SK-N-SH (cell line): ENCODE data around the gene QSER1. TPM values are rescaled to one million over a fixed set of nuclear protein-coding genes. Genes with fewer than 3 reads are reported as not detected.

Experiments
- CTCF ChIA-PET: fragments of 300-600, 350-600 bp; formaldehyde crosslinking; extraction: SDS; loops from one replicate; lab custom pipeline; 2021; lab: Yijun Ruan, JAX
- POLR2A ChIA-PET: fragments of 350-600 bp; sonication (Branson Sonifier 250); formaldehyde crosslinking; extraction: SDS; loops from one replicate; lab custom pipeline; 2020; ENCODE audit warnings: antibody characterized with exemption, inconsistent platforms; lab: Yijun Ruan, JAX
- DNase-seq: peaks from one replicate; pipeline ENCODE4 v3.0.0; 2012
- H2AFZ ChIP-seq: fragments of 200-600 bp; sonication (generic); 2 replicates; pipeline ENCODE4 v1.8.1; 2016; ENCODE audit warnings: antibody characterized with exemption, mild to moderate bottlenecking, low read depth
- H3F3A ChIP-seq: fragments of 200-600 bp; sonication (generic); replicated peaks from 2 replicates; pipeline ENCODE3; 2016; ENCODE audit warnings: antibody characterized with exemption, mild to moderate bottlenecking; ENCODE audit not compliant: insufficient read depth
- H3K27ac ChIP-seq, 2 experiments: fragments of 200-500 bp in 1 of 2; fragments of 200-600 bp in 1 of 2; sonication (Bioruptor generic) in 1 of 2; sonication (generic), shearing (Covaris generic) in 1 of 2; 2 replicates each; pipeline versions ENCODE4 v1.5.1 to v1.6.1; 2014 to 2016; ENCODE audit warnings: low read depth in 2 of 2, inconsistent platforms in 1 of 2, low read length in 1 of 2, mild to moderate bottlenecking in 1 of 2, mixed read lengths in 1 of 2
- H3K27me3 ChIP-seq: fragments of 200-600 bp; sonication (generic), shearing (Covaris generic); 2 replicates; pipeline ENCODE4 v1.6.1; 2016; ENCODE audit warnings: mixed run types; ENCODE audit not compliant: insufficient read depth
- H3K36me3 ChIP-seq, 2 experiments: fragments of 200-500 bp in 1 of 2; fragments of 200-600 bp in 1 of 2; sonication (Bioruptor generic) in 1 of 2; sonication (generic) in 1 of 2; replicated peaks in 1 of 2; 2 replicates each; pipeline versions ENCODE3 to v1.5.1; 2014 to 2016; ENCODE audit warnings: low read length in 1 of 2, mild to moderate bottlenecking in 1 of 2; ENCODE audit not compliant: insufficient read depth in 2 of 2, control insufficient read depth in 1 of 2
- H3K4me1 ChIP-seq, 2 experiments: fragments of 200-500 bp in 1 of 2; fragments of 200-600 bp in 1 of 2; sonication (Bioruptor generic) in 1 of 2; sonication (generic), shearing (Covaris generic) in 1 of 2; 2 replicates each; pipeline versions ENCODE4 v1.5.1 to v1.6.1; 2014 to 2016; ENCODE audit warnings: low read depth in 1 of 2, low read length in 1 of 2, mixed run types in 1 of 2; ENCODE audit not compliant: insufficient read depth in 2 of 2, control insufficient read depth in 1 of 2
- H3K4me2 ChIP-seq: fragments of 200-600 bp; sonication (generic), shearing (Covaris generic); 2 replicates; pipeline ENCODE4 v1.6.1; 2017; ENCODE audit warnings: mixed run types
- H3K4me3 ChIP-seq, 2 experiments: fragments of 200-500 bp in 1 of 2; fragments of 200-600 bp in 1 of 2; sonication (Bioruptor generic) in 1 of 2; sonication (generic), shearing (Covaris generic) in 1 of 2; 2 replicates each; pipeline versions ENCODE4 v1.5.1 to v1.8.1; 2014 to 2016; ENCODE audit warnings: low read depth in 2 of 2, inconsistent platforms in 1 of 2, low read length in 1 of 2, mild to moderate bottlenecking in 1 of 2, mixed read lengths in 1 of 2, moderate library complexity in 1 of 2
- H3K79me2 ChIP-seq: fragments of 200-600 bp; sonication (generic); 2 replicates; pipeline ENCODE4 v1.8.1; 2017; ENCODE audit warnings: mild to moderate bottlenecking; ENCODE audit not compliant: insufficient read depth
- H3K9ac ChIP-seq: fragments of 200-600 bp; sonication (generic); 2 replicates; pipeline ENCODE4 v1.6.1; 2017; ENCODE audit warnings: mixed run types
- H3K9me2 ChIP-seq: fragments of 200-600 bp; sonication (generic); 2 replicates; pipeline ENCODE4 v1.6.1; 2017; ENCODE audit warnings: mixed run types
- H3K9me3 ChIP-seq: fragments of 200-600 bp; sonication (generic); 2 replicates; pipeline ENCODE4 v1.6.1; 2017; ENCODE audit warnings: mixed run types, mild to moderate bottlenecking, moderate library complexity
- H4K20me1 ChIP-seq: fragments of 200-600 bp; sonication (generic); 2 replicates; pipeline ENCODE4 v1.6.1; 2017; ENCODE audit warnings: mild to moderate bottlenecking, mixed run types; ENCODE audit not compliant: insufficient read depth
- CHD2 ChIP-seq: fragments of 150-350 bp; IDR thresholded peaks from 2 replicates; pipeline ENCODE4 v1.6.1; 2018; ENCODE audit warnings: low read length; ENCODE audit not compliant: partially characterized antibody
- CTCF ChIP-seq: fragments of 200-600 bp; sonication (generic); IDR thresholded peaks from 2 replicates; pipeline ENCODE4 v1.6.1; 2017; ENCODE audit warnings: antibody characterized with exemption, mild to moderate bottlenecking, moderate library complexity
- FOXJ3 ChIP-seq: sonication (generic); formaldehyde crosslinking; IDR thresholded peaks from 2 replicates; pipeline ENCODE4 v1.5.1; 2020; ENCODE audit warnings: mild to moderate bottlenecking, missing genetic modification reagents
- GABPA ChIP-seq: IDR thresholded peaks from 2 replicates; pipeline ENCODE4 v1.4.0; 2012; ENCODE audit warnings: low read depth, mild to moderate bottlenecking
- GATA2 ChIP-seq: sonication (generic); formaldehyde crosslinking; IDR thresholded peaks from 2 replicates; pipeline ENCODE4 v1.5.0; 2020; ENCODE audit warnings: mild to moderate bottlenecking, missing genetic modification reagents
- IRF3 ChIP-seq: fragments of 150-350 bp; IDR thresholded peaks from 2 replicates; pipeline ENCODE4 v1.6.1; 2016; ENCODE audit warnings: mild to moderate bottlenecking, low read depth, low read length
- MXI1 ChIP-seq: IDR thresholded peaks from 2 replicates; pipeline ENCODE4 v1.6.1; 2012; ENCODE audit warnings: mild to moderate bottlenecking, low read depth, low read length, improper control_type of control experiment
- NFIC ChIP-seq: IDR thresholded peaks from 2 replicates; pipeline ENCODE4 v1.4.0; 2012; ENCODE audit warnings: borderline replicate concordance
- NRF1 ChIP-seq: IDR thresholded peaks from 2 replicates; pipeline ENCODE4 v1.6.1; 2012; ENCODE audit warnings: low read depth, mild to moderate bottlenecking, low read length
- PBX3 ChIP-seq: IDR thresholded peaks from 2 replicates; pipeline ENCODE4; 2012
- POLR2AphosphoS5 ChIP-seq: IDR thresholded peaks from 2 replicates; pipeline ENCODE4 v1.6.1; 2012; ENCODE audit warnings: low read depth, low read length
- REST ChIP-seq: IDR thresholded peaks from 2 replicates; pipeline ENCODE4 v1.6.1; 2012; ENCODE audit warnings: mild to moderate bottlenecking, low read depth, low read length, moderate library complexity
- SIN3A ChIP-seq: IDR thresholded peaks from 2 replicates; pipeline ENCODE4 v1.6.1; 2012; ENCODE audit warnings: low read depth, mild to moderate bottlenecking, low read length, moderate library complexity, borderline replicate concordance
- SMC3 ChIP-seq: IDR thresholded peaks from 2 replicates; pipeline ENCODE4 v1.6.1; 2012; ENCODE audit warnings: low read depth, low read length, improper control_type of control experiment
- USF1 ChIP-seq: IDR thresholded peaks from 2 replicates; pipeline ENCODE4 v1.4.0; 2012; ENCODE audit warnings: low read depth, borderline replicate concordance
- WGBS: methylation state at CpG from one replicate; pipeline ENCODE4 v1.1.6; 2017; ENCODE audit warnings: low lambda C conversion rate; 5-methylcytosine and 5-hydroxymethylcytosine counted together
- polyA plus RNA-seq, 3 experiments: library from polyadenylated mRNA; depleted of rRNA; stranded (reverse); fragments of >200 nt; gene quantifications; 2 replicates each; pipeline ENCODE4 v1.2.3, GENCODE V29; 2012

The QSER1 gene
- polyA plus RNA-seq, 1 of the 3 experiments (the other 2 are of a cell fraction) = 4.2 TPM

GRCh38 chr11:32908619-32909018 is 16.0 kb downstream of the QSER1 start:
- H4K20me1 ChIP-seq = peaks cover 5% of the 10 kb centered on the region; the same call in 1 of the 2 replicates
- CTCF ChIA-PET = no interaction called here

GRCh38 chr11:32911413-32911812 is 18.8 kb downstream of the QSER1 start:
- TF ChIP-seq MXI1 (no peak), NRF1 (no peak), PBX3 (no peak), GATA2 (no peak), CTCF (no peak), CHD2 (no peak), USF1 (no peak), GABPA (no peak)
- POLR2A ChIA-PET = no interaction called here
- peaks cover 100% of the 10 kb centered on the region for H3K79me2 ChIP-seq
- no peaks in the 10 kb centered on the region for H3K36me3 ChIP-seq
- H2AFZ ChIP-seq = no peak overlapping the region
- CTCF ChIA-PET = no interaction called here
- 92% methylated on average over 3 of the region's 3 CpGs for WGBS
- no peaks in the 10 kb centered on the region for H3K4me1 ChIP-seq
- H3K27ac ChIP-seq = no peak overlapping the region
- 0 out of 2 replicates have a peak, but pooled peaks cover 5% of the 10 kb centered on the region for H4K20me1 ChIP-seq
- no peak overlapping the region for H3K4me3 ChIP-seq
- H3F3A ChIP-seq = no peaks in the 10 kb centered on the region
- H3K4me2 ChIP-seq = no peak overlapping the region
- no peaks in the 10 kb centered on the region for H3K9me3 ChIP-seq
- no peaks in the 10 kb centered on the region for H3K9me2 ChIP-seq
- H3K9ac ChIP-seq = no peak overlapping the region
- H3K27me3 ChIP-seq = no peaks in the 10 kb centered on the region
- DNase-seq = no peak

More at GRCh38 chr11:32908619-32909018, 16.0 kb downstream of the QSER1 start:
- no peak for DNase-seq
- peaks cover 98% of the 10 kb centered on the region for H3K79me2 ChIP-seq
- WGBS = 97% methylated on average over 6 of the region's 6 CpGs
- H3K4me1 ChIP-seq = peaks cover 0 to 11% of the 10 kb centered on the region in 2 experiments; a peak in 1 of 4 replicates
- H3K27me3 ChIP-seq = no peaks in the 10 kb centered on the region
- H3K9ac ChIP-seq = no peak overlapping the region
- H3K9me3 ChIP-seq = no peaks in the 10 kb centered on the region
- no peaks in the 10 kb centered on the region for H3K36me3 ChIP-seq
- H3K4me2 ChIP-seq = no peak overlapping the region
- no peak overlapping the region for H3K27ac ChIP-seq
- POLR2A ChIA-PET = no interaction called here
- no peaks in the 10 kb centered on the region for H3F3A ChIP-seq
- H2AFZ ChIP-seq = no peak overlapping the region
- no peaks in the 10 kb centered on the region for H3K9me2 ChIP-seq
- H3K4me3 ChIP-seq = no peak overlapping the region
- TF ChIP-seq NFIC = no peak
- TF ChIP-seq POLR2AphosphoS5 = no peak
- TF ChIP-seq FOXJ3 (CRISPR knock-in tag) = no peak
- TF ChIP-seq NRF1 = no peak
- TF ChIP-seq CHD2 = no peak
- no peak for TF ChIP-seq SIN3A
- TF ChIP-seq SMC3 = no peak
- no peak for TF ChIP-seq IRF3
- no peak for TF ChIP-seq REST
